Inflammatory macrophage (primary cell): ENCODE data around the gene UBA1.
A peak's percentile ranks its signal among the peaks of the same experiment; 100 is the strongest.

Experiments used
- DNase-seq, 2 donors: peaks; one replicate each; pipeline ENCODE4 v3.0.0-alpha.2; 2020 to 2022
- total RNA-seq, 18 experiments: gene quantifications; one replicate each; lab custom pipeline; 2026; ENCODE audit warnings: mixed read lengths in 6 of 18, inconsistent platforms in 2 of 18; lab: John Stamatoyannopoulos, UW

Gene UBA1
- 137 to 256 (median 196) reads per million in 18 experiments for total RNA-seq

GRCh38 chrX:47193475-47194193 is at the start of gene UBA1:
UBA1 (plus strand) TSS chrX:47193829; CDS start chrX:47198803, 4,974 bp downstream.
- DNase-seq: peak; percentile 94 to 96

GRCh38 chrX:47143894-47144625 is 49.6 kb upstream of the UBA1 start:
- peak; percentile 7 to 47 for DNase-seq

- peak; percentile 94 to 95 for DNase-seq
Observed at GRCh38 chrX:47144626-47145394, 48.8 kb upstream of the UBA1 start, which contains the start of the genes NDUFB11 and RBM10. NDUFB11 (minus strand) TSS chrX:47144702; CDS start chrX:47144679, 23 bp downstream. RBM10 (plus strand) TSS chrX:47145221; CDS start chrX:47147482, 2,261 bp downstream.

- no peak for DNase-seq
Observed at GRCh38 chrX:47145395-47146120, 48.1 kb upstream of the UBA1 start.

- no peak for DNase-seq
Observed at GRCh38 chrX:47146121-47146935, 47.3 kb upstream of the UBA1 start.

- DNase-seq: no peak
Observed at GRCh38 chrX:47146936-47147859, 46.4 kb upstream of the UBA1 start.

GRCh38 chrX:47148946-47149345 is 44.7 kb upstream of the UBA1 start:
- DNase-seq: no peak

GRCh38 chrX:47151435-47151834 is 42.2 kb upstream of the UBA1 start:
- no peak for DNase-seq

- DNase-seq: no peak
Observed at GRCh38 chrX:47156611-47157520, 36.8 kb upstream of the UBA1 start.

GRCh38 chrX:47158131-47158530 is 35.5 kb upstream of the UBA1 start:
- no peak for DNase-seq

- DNase-seq: no peak
Observed at GRCh38 chrX:47158781-47159180, 34.8 kb upstream of the UBA1 start.

GRCh38 chrX:47160781-47161180 is 32.8 kb upstream of the UBA1 start:
- no peak for DNase-seq

GRCh38 chrX:47162927-47163583 is 30.6 kb upstream of the UBA1 start:
- no peak for DNase-seq

GRCh38 chrX:47164420-47164819 is 29.2 kb upstream of the UBA1 start:
- DNase-seq: no peak

- no peak for DNase-seq
Observed at GRCh38 chrX:47166126-47166525, 27.5 kb upstream of the UBA1 start.

- no peak for DNase-seq
Observed at GRCh38 chrX:47168495-47169073, 25.0 kb upstream of the UBA1 start.

- DNase-seq: no peak
Observed at GRCh38 chrX:47169273-47169672, 24.4 kb upstream of the UBA1 start.
